Ishikawa (cell line): ENCODE results near the gene METTL18.

Source experiments
- CEBPB ChIP-seq: IDR thresholded peaks from 2 replicates; pipeline ENCODE4 v1.6.1; 2012
- CREB1 ChIP-seq: IDR thresholded peaks from 2 replicates; pipeline ENCODE4 v1.6.1; 2012; ENCODE audit warnings: low read depth
- EGR1 ChIP-seq: IDR thresholded peaks from 2 replicates; pipeline ENCODE4 v1.6.1; 2012
- EP300 ChIP-seq: IDR thresholded peaks from 2 replicates; pipeline ENCODE4 v1.6.1; 2012; ENCODE audit warnings: borderline replicate concordance
- FOXM1 ChIP-seq: IDR thresholded peaks from 2 replicates; pipeline ENCODE4 v1.6.1; 2012; ENCODE audit warnings: low read depth, borderline replicate concordance
- MAX ChIP-seq: IDR thresholded peaks from 2 replicates; pipeline ENCODE4 v1.6.1; 2012
- NFIC ChIP-seq: IDR thresholded peaks from 2 replicates; pipeline ENCODE4 v1.6.1; 2012
- RAD21 ChIP-seq: IDR thresholded peaks from 2 replicates; pipeline ENCODE4 v1.6.1; 2012; ENCODE audit warnings: low read depth
- TAF1 ChIP-seq: IDR thresholded peaks from 2 replicates; pipeline ENCODE4 v1.6.1; 2012; ENCODE audit warnings: low read depth, mild to moderate bottlenecking
- TCF12 ChIP-seq: IDR thresholded peaks from 2 replicates; pipeline ENCODE4 v1.6.1; 2012; ENCODE audit warnings: low read depth
- TEAD4 ChIP-seq: IDR thresholded peaks from 2 replicates; pipeline ENCODE4 v1.6.1; 2012
- YY1 ChIP-seq: IDR thresholded peaks from 2 replicates; pipeline ENCODE4 v1.6.1; 2012; ENCODE audit warnings: low read depth
- ZBTB7A ChIP-seq: IDR thresholded peaks from 2 replicates; pipeline ENCODE4 v1.6.1; 2012; ENCODE audit warnings: low read depth
- TF ChIP-seq, protein P1 (sequence below): IDR thresholded peaks from 2 replicates; pipeline ENCODE4 v1.6.1; 2012
- TF ChIP-seq, protein P2 (sequence below): IDR thresholded peaks from 2 replicates; pipeline ENCODE4 v1.6.1; 2012; ENCODE audit warnings: low read depth, mild to moderate bottlenecking

METTL18 gene

DNA sequence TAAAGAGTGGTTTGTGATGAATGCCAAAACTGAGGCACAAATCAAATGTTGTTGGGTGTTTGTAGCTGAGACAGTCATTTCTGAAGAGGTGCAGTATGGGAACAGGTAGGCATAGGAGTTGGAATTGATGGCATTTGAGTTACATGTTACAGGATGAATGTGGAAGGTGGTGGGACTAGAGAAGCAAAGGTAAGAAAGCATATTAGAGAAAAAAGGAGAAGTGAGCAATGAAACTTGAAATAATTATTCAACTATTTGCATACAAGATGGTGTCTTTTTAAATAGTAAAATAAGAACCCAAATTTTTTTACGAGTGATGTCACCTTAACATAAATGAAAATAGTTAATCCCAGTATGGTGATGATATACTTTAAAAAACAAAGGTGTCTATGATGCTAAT is 40.2 kb upstream of the METTL18 start:
- TF ChIP-seq CEBPB (no peak), RAD21 (no peak), YY1 (no peak), ZBTB7A (no peak), MAX (no peak), EGR1 (no peak), CREB1 (no peak), EP300 (no peak), TAF1 (no peak), TEAD4 (no peak), NFIC (no peak), FOXM1 (no peak), TCF12 (no peak)
- TF ChIP-seq, protein P1, sequence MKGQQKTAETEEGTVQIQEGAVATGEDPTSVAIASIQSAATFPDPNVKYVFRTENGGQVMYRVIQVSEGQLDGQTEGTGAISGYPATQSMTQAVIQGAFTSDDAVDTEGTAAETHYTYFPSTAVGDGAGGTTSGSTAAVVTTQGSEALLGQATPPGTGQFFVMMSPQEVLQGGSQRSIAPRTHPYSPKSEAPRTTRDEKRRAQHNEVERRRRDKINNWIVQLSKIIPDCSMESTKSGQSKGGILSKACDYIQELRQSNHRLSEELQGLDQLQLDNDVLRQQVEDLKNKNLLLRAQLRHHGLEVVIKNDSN, result no peak
- TF ChIP-seq, protein P2, sequence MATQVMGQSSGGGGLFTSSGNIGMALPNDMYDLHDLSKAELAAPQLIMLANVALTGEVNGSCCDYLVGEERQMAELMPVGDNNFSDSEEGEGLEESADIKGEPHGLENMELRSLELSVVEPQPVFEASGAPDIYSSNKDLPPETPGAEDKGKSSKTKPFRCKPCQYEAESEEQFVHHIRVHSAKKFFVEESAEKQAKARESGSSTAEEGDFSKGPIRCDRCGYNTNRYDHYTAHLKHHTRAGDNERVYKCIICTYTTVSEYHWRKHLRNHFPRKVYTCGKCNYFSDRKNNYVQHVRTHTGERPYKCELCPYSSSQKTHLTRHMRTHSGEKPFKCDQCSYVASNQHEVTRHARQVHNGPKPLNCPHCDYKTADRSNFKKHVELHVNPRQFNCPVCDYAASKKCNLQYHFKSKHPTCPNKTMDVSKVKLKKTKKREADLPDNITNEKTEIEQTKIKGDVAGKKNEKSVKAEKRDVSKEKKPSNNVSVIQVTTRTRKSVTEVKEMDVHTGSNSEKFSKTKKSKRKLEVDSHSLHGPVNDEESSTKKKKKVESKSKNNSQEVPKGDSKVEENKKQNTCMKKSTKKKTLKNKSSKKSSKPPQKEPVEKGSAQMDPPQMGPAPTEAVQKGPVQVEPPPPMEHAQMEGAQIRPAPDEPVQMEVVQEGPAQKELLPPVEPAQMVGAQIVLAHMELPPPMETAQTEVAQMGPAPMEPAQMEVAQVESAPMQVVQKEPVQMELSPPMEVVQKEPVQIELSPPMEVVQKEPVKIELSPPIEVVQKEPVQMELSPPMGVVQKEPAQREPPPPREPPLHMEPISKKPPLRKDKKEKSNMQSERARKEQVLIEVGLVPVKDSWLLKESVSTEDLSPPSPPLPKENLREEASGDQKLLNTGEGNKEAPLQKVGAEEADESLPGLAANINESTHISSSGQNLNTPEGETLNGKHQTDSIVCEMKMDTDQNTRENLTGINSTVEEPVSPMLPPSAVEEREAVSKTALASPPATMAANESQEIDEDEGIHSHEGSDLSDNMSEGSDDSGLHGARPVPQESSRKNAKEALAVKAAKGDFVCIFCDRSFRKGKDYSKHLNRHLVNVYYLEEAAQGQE, result no peak

- TF ChIP-seq TCF12 (no peak), YY1 (no peak), TAF1 (no peak), MAX (no peak), CREB1 (no peak), FOXM1 (no peak), RAD21 (no peak), EP300 (no peak), CEBPB (no peak), EGR1 (no peak), TEAD4 (no peak), ZBTB7A (no peak), NFIC (no peak)
- TF ChIP-seq, protein P1, result no peak
- TF ChIP-seq, protein P2, result no peak
Measured at GRCh38 chr1:169833179-169833901, 38.6 kb upstream of the METTL18 start.

DNA sequence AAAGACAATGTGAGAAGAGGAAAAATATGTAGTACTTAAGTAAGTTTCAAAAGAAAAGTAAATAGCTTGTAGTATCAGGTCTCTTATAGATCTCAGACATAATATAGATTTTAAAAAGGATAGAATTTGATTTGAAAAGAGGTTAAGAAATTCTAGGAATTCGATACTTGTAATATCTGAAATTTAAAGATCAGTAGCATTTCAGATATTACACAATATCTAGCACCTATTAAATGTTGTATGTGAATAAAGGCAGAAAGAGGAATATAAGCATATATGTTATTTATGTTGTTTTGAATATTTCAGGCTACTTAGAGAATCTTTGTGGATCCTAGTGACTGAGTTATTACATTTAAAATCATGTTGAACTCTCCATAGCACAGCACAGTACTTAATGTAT is 35.0 kb upstream of the METTL18 start:
- no peak for TF ChIP-seq TEAD4
- no peak for TF ChIP-seq ZBTB7A
- TF ChIP-seq CREB1, result no peak
- TF ChIP-seq MAX, result no peak
- TF ChIP-seq, protein P1, result no peak
- no peak for TF ChIP-seq FOXM1

DNA sequence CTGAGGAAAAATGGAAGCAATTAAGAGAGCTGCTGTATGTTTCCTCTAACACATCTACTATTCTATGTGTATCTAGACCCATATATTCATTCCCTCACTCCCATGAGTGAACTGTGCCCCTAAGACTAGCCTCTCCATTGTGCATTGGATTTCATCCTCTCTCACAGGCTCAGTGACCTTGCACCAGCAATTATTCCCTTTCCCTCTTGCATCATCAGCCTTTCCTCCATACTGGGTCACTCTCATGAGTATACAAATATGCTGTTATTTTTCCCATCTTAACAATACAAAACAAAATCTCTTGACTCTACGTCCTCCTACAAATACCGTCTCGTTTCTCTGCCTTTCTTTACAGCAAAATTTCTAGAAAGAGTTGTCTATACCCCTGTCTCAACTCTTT is 29.4 kb upstream of the METTL18 start:
- no peak for TF ChIP-seq TCF12
- TF ChIP-seq, protein P1, result no peak

DNA sequence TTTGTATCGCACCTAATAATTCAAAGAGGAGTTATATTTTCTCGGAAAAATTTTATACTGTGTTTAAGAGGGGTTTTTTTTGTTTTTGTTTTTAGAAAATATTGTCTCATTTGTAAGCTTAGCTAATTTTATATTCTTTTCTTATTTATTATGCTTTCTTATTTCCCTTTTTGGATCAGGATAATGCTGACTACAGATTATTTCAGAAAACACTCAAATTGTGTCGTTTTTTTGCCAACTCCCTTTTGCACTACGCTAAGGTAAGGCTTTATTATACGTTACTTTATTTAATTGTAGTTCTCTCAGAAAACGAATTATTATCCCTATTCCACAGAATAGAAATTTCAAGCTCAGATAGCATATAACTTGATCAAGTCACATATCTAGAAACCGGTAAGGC is 26.8 kb upstream of the METTL18 start:
- TF ChIP-seq MAX, result no peak
- no peak for TF ChIP-seq NFIC
- TF ChIP-seq FOXM1, result no peak
